Uterus (tissue), 4 donors: ENCODE results near the gene TBCD. TPM values are rescaled to one million over a fixed set of nuclear protein-coding genes. Genes with fewer than 3 reads are reported as not detected.
A peak's percentile ranks its signal among the peaks of the same experiment; 100 is the strongest.

Experiments
- DNase-seq, 2 donors: peaks; one replicate each; pipeline ENCODE4 v3.0.0-alpha.2; 2019 to 2020
- H3K27ac ChIP-seq, 2 donors: fragments of 200-600 bp; sonication (generic); 1 replicate in 1 of 2; 2 replicates in 1 of 2; pipeline ENCODE4 v1.5.1; 2016 to 2018
- H3K27me3 ChIP-seq, 2 donors: fragments of 200-600 bp; sonication (generic); one replicate each; pipeline ENCODE4 v1.5.1; 2018 to 2019; ENCODE audit warnings: control low read depth in 1 of 2
- H3K36me3 ChIP-seq, 2 donors: fragments of 200-600 bp; sonication (generic); one replicate each; pipeline ENCODE4 v1.5.1; 2019; ENCODE audit warnings: control low read depth in 1 of 2
- H3K4me1 ChIP-seq, 2 donors: fragments of 200-600 bp; sonication (generic); one replicate each; pipeline ENCODE4 v1.5.1; 2018 to 2019; ENCODE audit warnings: control low read depth in 1 of 2
- H3K4me3 ChIP-seq, 2 donors: fragments of 200-600 bp; sonication (generic); 1 replicate in 1 of 2; 2 replicates in 1 of 2; pipeline ENCODE4 v1.5.1; 2018 to 2019; ENCODE audit warnings: mild to moderate bottlenecking in 1 of 2
- H3K9me3 ChIP-seq, 2 donors: fragments of 200-600 bp; sonication (generic); one replicate each; pipeline ENCODE4 v1.5.1; 2019; ENCODE audit warnings: control low read depth in 1 of 2
- POLR2A ChIP-seq, 2 donors: fragments of 450-650 bp; IDR thresholded peaks; one replicate each; pipeline ENCODE4 v1.6.1; 2016; ENCODE audit warnings: antibody characterized with exemption in 2 of 2, mild to moderate bottlenecking in 1 of 2, moderate library complexity in 1 of 2
- intact Hi-C: fragments of 100-400 bp; cut with DNase I; formaldehyde crosslinking; loops from one replicate; pipeline ENCODE4 v1.15.1; 2023; ENCODE audit warnings: low total_unique reads
- total RNA-seq, 4 donors: library from RNA; depleted of rRNA in 3 of 4; stranded (reverse); fragments of >200 nt in 3 of 4; gene quantifications; one replicate each; pipeline versions ENCODE4 v1.1.0 to v1.2.4, GENCODE V29; 2014 to 2023
- TF ChIP-seq, protein P1 (sequence below), 4 experiments: fragments of 200-600 bp in 2 of 4; fragments of 450-650 bp in 2 of 4; sonication (generic) in 2 of 4; IDR thresholded peaks; one replicate each; pipeline ENCODE4 v1.5.1; 2016 to 2019; ENCODE audit warnings: antibody characterized with exemption in 4 of 4, mild to moderate bottlenecking in 2 of 4, moderate library complexity in 1 of 4
- donor health status: DM: yes; HTN: yes; CAD: no.

The TBCD gene
- total RNA-seq, 4 donors from 2014 or later, result 35.9 to 142 (median 61.3) TPM

DNA sequence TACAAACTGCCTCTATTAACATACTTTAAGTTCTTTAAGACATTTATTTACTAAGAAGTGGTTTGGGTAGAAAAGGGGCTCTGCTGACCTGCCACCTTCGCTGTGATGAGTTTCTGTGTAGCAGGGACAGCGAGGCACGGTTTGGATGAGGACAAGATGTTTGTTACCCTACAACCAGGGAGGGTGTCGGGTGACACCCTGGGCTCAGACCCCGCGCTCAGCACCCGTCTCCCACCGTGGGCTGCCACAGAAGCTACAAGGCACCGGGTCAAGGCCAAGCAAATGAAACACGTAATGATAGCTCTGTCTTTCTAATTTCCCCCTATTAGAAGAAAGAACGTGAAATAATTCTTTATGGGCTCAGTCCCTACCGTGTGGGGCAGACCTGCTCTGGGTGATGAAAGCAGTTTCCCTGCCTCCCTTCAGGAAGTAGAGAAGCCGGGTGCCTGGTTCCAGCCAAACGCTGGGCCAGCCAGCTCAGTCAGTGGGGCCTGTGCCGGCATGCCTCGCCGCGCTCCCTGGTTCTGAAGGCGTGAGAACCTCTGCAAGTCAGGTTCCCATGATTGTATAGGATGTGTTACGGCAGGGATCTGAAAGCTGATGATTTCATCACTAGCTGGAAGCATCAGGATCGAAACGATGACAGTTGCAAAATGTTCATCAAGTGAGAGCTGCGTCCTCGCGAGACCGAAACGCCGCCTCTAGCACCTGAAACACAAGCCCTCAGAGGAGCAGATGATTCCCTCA is 84.1 kb downstream of the TBCD start:
- Histone ChIP-seq H3K27me3 (no peaks in the 10 kb centered on the region), H3K4me3 (no peak overlapping the region), H3K4me1 (no peaks in the 10 kb centered on the region), H3K9me3 (no peaks in the 10 kb centered on the region), H3K27ac (no peak overlapping the region), H3K36me3 (no peaks in the 10 kb centered on the region)
- no peak for DNase-seq
- intact Hi-C loops, result no loop called here
- TF ChIP-seq POLR2A (IDR thresholded peaks at IDR 0.05), result no peak
- TF ChIP-seq, protein P1, sequence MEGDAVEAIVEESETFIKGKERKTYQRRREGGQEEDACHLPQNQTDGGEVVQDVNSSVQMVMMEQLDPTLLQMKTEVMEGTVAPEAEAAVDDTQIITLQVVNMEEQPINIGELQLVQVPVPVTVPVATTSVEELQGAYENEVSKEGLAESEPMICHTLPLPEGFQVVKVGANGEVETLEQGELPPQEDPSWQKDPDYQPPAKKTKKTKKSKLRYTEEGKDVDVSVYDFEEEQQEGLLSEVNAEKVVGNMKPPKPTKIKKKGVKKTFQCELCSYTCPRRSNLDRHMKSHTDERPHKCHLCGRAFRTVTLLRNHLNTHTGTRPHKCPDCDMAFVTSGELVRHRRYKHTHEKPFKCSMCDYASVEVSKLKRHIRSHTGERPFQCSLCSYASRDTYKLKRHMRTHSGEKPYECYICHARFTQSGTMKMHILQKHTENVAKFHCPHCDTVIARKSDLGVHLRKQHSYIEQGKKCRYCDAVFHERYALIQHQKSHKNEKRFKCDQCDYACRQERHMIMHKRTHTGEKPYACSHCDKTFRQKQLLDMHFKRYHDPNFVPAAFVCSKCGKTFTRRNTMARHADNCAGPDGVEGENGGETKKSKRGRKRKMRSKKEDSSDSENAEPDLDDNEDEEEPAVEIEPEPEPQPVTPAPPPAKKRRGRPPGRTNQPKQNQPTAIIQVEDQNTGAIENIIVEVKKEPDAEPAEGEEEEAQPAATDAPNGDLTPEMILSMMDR (IDR thresholded peaks at IDR 0.05), result no peak

DNA sequence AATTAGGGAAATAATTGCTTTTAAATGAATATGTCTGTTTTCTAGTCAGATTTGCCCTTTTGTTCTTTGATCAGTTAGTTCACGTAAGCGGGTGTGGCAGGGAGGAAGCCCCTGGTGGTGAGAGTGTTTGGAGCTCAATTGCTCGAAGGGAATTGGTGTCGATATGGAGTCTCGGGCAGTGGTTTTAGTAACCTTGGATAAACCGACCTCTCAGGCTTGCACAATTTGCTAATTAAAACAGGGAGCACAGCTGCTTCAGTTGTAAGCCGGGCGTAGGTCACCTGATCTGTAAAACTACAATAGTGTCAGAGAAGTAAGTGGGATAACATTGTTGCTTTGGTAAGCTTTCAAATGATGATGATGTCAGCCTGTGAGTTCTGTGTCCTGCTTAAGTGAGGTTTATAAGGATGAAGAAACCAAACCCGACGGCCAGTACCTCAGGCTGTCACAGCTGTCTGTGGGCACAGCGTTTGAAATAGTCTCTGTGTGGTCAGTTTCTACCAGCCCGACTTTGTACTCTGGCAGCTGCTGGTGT is 85.0 kb downstream of the TBCD start:
- intact Hi-C loops, result no loop called here
- peak in 1 of 2 donors; percentile 47 for DNase-seq
- Histone ChIP-seq H3K36me3 (no peaks in the 10 kb centered on the region), H3K4me3 (no peak overlapping the region), H3K4me1 (no peaks in the 10 kb centered on the region), H3K27me3 (no peaks in the 10 kb centered on the region), H3K27ac (peak overlapping the region in 1 of 2 donors; percentile 21), H3K9me3 (no peaks in the 10 kb centered on the region)
- no peak for TF ChIP-seq POLR2A (IDR thresholded peaks at IDR 0.05)
- TF ChIP-seq, protein P1 (IDR thresholded peaks at IDR 0.05), result no peak

DNA sequence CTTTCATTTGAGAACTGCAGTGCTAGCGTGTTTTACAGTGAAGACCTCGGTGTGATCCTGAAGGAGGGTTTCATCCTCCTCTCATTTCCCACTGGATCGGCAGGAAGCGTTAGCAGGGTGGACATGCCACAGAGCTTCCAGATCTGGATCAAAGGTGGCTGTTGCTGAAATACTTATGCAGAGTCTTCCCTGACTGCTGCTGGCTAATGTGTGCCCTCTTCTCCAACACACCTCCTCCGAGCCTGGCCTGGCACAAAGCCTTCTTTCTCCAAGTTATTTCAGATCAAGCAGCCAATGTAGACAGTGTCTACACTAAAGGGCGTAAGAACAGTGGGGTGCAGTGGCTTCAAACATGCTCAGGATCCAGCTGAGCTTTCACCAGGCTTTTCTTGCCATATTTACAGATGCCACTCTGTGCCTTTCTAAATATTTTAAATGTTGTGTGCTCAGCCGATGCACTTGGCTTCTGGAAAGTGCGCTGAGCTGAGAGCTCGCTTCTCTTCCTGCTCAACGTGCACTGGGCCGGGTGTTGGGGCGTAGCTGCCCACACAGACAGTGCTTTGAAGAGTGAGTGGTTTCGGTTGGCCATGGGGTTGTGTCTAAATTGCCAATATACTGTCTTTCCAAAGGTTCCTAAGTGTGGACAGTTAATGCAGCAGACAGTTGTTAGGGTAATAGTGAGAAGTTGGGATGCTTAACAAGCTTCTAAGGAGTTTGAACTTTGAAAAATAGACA is 85.9 kb downstream of the TBCD start:
- Histone ChIP-seq H3K27ac (peak overlapping the region in 1 of 2 donors; percentile 21), H3K4me3 (no peak overlapping the region), H3K27me3 (no peaks in the 10 kb centered on the region), H3K36me3 (no peaks in the 10 kb centered on the region), H3K9me3 (no peaks in the 10 kb centered on the region), H3K4me1 (no peaks in the 10 kb centered on the region)
- TF ChIP-seq, protein P1 (IDR thresholded peaks at IDR 0.05), result no peak
- TF ChIP-seq POLR2A (IDR thresholded peaks at IDR 0.05), result no peak
- no peak for DNase-seq
- intact Hi-C loops, result no loop called here

DNA sequence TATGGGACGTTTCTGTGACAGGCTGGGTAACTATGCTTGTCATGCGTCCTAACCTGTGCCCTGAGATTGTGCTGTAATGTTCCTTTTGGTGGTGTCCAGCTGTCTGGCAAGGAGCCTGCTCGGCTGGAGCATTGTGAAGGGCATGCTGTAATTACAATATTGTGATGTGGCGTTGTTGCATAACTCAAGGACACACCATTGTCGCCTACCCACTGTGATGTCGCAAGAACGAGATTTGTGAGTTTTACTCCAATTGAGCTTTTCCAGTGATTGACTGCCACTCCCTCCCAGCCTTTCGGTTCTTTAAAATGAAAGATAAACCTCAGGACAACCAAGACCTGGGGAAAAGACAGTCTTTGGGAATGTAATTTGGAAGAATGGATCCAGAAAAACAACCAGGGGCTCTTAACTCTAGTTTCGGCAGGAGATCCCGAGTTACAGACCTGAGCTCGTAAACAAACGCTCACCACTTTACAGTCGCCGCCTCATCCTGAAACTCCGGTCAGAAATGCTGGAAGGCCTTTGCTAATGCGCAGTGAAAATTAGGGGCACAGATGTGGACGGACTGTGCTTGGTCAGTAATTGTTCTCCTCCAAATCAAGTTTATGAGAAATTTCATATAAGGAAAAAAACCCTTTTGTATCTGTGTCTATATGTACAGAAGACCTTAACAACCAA is 86.7 kb downstream of the TBCD start:
- peak in 1 of 2 donors; percentile 44 for DNase-seq
- TF ChIP-seq, protein P1 (IDR thresholded peaks at IDR 0.05), result no peak
- TF ChIP-seq POLR2A (IDR thresholded peaks at IDR 0.05), result no peak
- intact Hi-C loops, result no loop called here
- Histone ChIP-seq H3K36me3 (no peaks in the 10 kb centered on the region), H3K27ac (no peak overlapping the region), H3K4me1 (no peaks in the 10 kb centered on the region), H3K27me3 (no peaks in the 10 kb centered on the region), H3K9me3 (no peaks in the 10 kb centered on the region), H3K4me3 (no peak overlapping the region)
